ENCODE measurements around the gene SERINC1.
"Not testable (repeated sequence)": the region's sequence is repeated elsewhere in the genome, so short reads cannot be mapped to it uniquely, and the experiment has no call there.

The SERINC1 gene

DNA sequence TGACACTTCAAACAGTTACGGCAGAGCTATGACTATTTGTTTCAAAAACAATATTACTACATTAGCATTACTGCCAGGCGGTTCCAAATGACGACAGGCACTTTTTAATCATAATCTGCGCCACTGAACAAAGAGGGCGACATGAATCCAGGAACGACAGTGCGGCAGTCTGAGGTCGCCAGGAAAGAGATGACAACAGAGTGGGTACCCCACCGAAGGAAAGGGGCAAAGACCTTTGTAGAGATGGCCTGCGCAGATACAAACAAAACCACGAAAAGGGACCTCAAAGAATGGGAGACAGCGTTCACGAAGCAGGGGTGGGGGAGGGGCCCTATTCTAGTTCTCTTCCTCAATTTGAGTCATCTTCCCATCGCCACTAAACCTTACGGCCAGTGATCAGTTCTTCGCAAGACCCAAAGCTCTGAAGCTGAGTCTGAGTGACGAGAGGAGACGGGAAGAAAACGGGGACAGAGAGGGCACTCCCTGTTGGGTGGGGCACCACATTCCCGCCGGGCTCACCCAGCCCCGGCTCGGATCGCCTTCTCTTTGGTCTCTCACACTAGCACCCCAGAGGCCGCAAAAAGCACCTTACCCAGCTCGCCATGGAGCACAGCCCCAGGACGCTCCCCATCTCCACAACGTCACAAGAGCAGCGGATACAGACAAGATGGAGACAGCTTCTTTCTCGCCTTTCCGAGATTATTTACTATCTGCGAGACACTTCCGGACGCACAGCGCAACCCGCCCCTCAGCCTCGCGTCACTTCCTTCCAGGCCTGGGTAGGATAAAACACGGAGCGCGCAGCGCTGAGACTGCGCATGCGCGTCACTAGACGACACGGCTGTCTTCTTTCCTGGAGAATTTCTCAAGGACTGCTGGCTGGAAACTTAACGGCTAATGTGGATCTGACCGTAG lies at the start of gene SERINC1:
Gene SERINC1, minus strand, starts transcription at position 701 of the 915 bp plus-strand sequence. Its CDS starts 70 bp downstream, at position 631.
- DNase-seq, result peak; percentile 96

- no peak for DNase-seq
These were observed 39.8 kb upstream of the SERINC1 start for GRCh38 chr6:122511193-122511924.

- DNase-seq, result not testable (repeated sequence)
These were observed 33.6 kb upstream of the SERINC1 start for GRCh38 chr6:122505170-122505569.

DNA sequence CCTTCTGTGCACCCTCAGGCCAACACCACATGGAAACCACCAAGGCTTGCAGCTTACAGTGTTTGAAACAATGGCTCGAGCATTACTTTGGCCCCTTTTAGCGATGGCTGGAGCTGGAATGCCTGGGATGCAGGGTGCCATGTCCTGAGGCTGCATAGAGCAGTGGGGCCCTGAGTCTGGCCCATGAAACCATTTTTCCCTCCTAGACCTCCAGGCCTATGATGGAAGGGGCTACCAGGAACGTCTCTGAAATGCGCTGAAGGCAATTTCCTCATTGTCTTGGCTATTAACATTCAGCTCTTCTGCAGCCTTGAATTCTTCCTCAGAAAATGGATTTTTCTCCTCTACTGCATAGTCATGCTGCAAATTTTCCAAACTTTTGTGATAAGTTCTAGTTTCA lies 29.9 kb upstream of the SERINC1 start:
- no peak for DNase-seq

DNA sequence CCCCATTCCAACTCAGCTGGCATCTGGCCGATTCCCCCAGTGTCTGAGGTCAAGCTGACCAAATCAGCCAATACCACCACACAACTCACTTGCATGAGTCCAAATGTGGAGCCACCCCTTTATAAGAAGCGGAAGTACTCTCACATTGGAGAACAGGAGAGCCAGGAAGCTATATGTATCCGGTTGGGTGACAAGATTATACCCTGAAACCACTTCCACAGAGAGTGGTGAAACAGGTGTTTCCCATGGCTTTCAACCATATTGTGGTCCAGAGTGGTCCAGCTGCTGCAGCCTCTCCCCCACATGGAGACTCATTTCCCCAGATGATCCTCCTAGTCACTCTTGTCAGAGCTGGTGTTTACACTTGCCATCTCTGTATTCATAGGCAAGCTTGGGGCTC lies 24.0 kb upstream of the SERINC1 start:
- DNase-seq, result no peak

DNA sequence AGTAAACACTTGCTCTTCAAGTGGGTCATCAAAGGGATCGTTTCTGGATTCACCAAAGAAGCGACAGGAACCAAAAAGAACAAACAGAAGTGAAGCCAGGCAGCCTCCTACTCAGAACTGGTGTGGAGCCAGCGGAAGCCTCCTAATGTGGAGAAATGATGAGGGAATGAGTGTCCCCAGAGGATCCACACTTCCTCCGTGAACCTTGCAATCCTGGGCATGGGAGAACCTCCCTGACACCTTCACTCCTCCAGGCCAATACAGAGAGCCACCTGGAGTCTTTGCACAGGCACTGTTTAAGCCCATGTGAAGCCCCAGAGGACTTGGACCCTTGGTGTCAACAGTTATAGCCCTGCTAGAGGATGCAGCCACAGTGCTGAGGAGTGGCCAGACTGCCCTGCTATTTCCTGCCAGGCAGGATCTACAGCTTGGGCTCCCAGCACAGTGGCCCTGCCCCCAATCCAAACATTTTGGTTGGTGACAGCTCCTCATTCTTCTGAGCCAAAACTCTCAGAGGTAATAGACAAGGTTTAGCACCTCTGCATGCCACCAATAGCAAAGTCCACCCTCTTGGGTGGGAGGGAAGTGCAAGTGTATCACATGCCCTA lies 23.2 kb upstream of the SERINC1 start:
- no peak for DNase-seq

DNA sequence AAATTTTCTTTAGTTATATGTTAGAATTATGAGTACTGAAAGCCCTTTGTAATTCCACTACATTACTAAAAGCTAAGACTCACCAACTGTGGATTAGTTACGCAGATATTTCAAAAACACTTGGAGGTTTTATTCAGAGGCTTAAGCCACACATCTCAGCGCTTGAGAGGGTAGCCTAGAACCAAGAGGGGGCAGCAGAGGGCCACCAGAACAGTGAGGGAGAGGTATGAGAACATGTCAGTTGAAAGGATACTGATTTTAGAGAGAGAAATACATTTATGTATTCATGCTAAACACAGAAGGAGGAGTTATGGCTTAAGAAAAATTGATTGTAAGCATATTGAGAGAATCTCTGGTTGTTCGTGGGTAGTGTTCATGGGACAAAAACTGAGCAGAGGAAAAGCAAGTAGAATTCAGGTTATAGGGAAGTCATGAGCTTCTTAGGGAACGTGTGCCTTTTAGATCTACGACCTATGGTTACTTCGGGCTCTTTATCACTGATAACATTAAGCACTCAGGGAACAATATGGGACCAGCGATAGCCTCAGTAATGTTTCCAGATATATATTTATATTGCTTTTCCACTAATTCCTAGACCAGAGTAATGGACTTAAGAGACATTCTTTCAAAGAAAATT lies 20.4 kb upstream of the SERINC1 start:
- peak; percentile 72 for DNase-seq

- DNase-seq, result no peak
These were observed 19.0 kb upstream of the SERINC1 start for GRCh38 chr6:122490607-122491006.

DNA sequence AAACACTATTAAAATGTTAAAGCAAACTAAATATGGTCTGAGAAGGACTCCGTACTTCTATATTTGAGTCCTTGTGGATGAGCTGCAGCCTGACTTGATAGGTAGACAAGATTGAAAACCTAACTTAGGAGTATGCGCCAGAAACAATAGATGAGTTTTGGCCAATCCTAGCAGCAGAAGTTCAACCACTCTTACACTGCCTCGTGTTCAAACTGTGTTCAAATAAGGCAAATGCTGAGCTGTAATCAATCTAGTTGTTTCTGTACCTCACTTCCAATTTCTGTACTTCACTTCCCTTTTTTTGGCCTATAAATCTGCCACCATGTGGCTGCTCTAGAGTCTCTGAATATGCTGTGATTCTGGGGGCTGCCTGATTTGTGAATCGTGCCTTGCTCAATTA lies 13.2 kb upstream of the SERINC1 start:
- DNase-seq, result no peak

GRCh38 chr6:122482750-122483080 lies 11.1 kb upstream of the SERINC1 start:
- DNase-seq, result no peak

- DNase-seq, result no peak
These were observed 4.5 kb upstream of the SERINC1 start for GRCh38 chr6:122476131-122476530.

DNA sequence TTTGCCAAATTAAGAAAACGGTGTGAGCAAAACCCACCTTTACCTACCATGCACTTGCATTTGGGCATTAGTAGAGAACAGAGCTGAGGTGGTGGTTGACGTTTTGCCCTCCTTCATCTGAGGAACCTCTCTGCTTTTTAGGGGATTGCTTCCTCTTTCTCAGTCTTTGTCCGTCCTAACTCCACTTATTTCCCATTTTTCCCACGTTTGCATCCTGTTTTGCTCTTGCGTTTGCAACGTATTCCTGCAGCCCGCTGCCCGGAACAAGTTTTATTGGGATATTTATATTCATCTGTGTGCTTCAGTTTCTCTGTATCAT lies 374 bp upstream of the SERINC1 start:
- DNase-seq, result no peak

DNA sequence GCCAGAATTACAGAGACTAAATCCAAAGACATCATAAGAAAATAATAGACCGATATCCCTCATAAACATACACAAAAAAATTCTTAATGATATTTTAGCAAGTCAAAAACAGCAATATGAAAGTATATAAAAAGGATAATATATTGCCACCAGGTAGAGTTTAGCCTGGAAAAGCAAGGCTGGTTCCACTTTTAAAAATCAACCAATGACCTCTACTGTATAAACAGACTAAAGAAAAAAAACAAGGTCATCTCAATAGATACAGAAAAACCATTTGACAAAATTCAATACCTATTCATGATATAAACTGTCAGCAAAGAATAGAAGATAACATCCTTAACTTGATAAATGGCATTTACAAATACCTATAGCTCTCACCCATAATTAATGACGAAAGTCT lies 9.7 kb downstream of the SERINC1 start:
- DNase-seq, result no peak

- not testable (repeated sequence) for DNase-seq
These were observed 11.7 kb downstream of the SERINC1 start for GRCh38 chr6:122459865-122460416.

DNA sequence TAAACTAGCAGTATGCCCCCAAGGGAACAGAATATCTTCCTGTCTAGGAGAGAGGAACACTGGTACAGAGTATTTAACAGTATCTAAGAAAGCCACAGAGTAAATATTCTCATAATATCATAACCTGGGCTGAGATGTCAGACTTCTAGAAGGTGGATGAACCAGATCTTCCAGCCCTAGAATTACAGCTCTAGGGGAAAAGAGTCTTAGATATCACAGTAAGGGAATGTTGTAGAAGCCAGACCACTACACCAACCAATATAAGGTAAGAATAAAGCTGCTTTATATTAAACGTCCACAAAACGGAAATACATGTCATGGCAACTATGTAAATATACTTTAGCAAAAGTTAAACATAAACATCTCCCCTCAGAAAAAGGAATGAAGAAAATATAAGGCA lies 12.4 kb downstream of the SERINC1 start:
- DNase-seq, result no peak

GRCh38 chr6:122458087-122458486 lies 13.5 kb downstream of the SERINC1 start:
- DNase-seq, result no peak

DNA sequence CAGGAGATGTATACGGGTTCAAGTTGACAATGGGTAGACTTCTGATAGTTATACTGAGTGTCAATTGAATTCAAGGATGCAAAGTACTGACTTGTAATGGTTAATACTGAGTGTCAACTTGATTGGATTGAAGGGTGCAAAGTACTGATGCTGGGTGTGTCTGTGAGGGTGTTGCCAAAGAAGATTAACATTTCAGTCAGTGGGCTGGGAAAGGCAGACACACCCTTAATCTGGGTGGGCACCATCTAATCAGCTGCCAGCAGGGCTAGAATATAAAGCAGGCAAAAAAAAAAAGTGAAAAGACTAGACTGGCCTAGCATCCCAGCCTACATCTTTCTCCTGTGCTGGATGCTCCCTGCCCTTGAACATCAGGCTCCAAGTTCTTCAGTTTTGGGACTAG lies 16.5 kb downstream of the SERINC1 start:
- not testable (repeated sequence) for DNase-seq

- no peak for DNase-seq
These were observed 16.9 kb downstream of the SERINC1 start for GRCh38 chr6:122454673-122455072.

DNA sequence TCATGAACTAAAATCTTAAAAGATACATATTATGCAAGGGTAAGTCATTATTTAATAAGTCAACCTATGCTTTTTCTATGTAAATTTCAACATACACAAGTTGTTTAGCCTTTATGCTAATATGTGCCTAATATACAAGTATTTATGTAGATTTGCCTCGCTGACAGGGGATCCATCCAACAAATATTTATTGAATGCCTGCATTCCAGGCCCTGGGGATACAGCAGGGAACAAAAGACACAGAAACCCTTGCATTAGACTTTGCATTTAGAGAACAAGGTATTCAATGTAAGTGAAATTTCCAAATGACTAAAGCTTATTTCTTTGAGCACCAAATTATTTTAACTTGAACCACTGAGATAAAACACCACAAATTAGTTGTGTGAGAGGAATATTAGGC lies 19.1 kb downstream of the SERINC1 start:
- DNase-seq, result no peak

- DNase-seq, result no peak
These were observed 22.5 kb downstream of the SERINC1 start for GRCh38 chr6:122449069-122449468.

DNA sequence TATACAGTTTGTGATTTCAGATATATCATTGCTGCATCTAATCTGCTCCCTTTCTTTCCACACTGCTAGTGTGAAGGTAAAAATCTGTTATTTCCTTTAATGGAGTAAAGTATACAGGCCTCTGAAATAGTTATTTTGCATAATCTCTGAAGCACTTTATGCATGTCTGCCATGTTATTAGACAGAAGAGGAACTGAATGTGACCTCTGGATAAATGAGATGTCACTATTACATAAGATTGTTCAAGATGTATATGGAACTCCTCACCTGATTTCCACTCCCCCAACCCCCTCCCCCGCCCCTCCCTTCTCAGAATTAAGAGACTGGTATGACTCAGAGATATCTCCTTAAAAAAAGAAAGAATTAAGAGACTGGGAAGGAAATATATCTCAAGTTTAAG lies 26.3 kb downstream of the SERINC1 start:
- no peak for DNase-seq

DNA sequence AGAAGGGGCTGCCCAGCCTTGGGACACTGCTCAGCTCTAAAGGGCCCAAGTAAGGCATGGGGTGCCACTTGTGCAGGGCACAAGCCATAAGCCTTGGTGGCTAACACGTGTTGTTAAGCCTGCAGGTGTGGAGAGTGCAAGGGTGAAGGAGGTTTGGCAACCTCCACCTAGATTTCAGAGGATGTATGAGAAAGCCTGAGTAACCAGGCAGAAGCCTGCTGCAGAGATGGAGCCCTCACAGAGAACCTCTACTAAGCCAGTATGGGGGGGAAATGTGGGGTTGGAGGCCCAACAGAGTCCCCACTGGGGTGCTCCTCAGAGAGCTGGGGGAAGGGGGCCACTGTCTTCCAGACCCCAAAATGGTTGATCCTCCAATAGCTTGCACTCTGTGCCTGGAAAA lies 32.6 kb downstream of the SERINC1 start:
- no peak for DNase-seq

DNA sequence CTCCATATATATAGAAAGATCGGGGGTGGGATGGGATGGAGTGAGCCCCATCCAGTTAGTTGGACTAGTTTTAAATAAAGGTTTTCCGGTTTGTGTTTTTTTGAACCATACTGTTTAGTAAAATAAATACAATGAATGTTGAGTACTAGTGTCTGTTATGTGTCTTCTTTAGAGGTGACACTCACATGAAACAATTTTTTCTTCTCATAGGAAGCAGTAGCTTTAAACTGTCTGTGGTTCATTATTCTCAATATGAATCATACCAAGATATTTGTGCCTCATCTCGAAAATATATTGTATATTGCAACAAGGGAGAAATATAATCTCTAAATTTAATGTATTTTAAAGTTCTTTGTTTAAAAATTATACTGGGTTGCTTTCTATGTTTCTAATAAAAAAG lies 38.8 kb downstream of the SERINC1 start:
- no peak for DNase-seq

All from right forelimb (tissue), 1 donor.